Measurements from ENCODE around the gene SUMO2.

GRCh38 chr17:75168998-75169397, 13.8 kb downstream of the SUMO2 start:
- TF ChIP-seq CTCF (IDR thresholded peaks at IDR 0.05) = no peak
- no peak for TF ChIP-seq POLR2A (IDR thresholded peaks at IDR 0.05)

Measured in stomach (tissue), 4 donors.